Upper lobe of left lung (tissue), 6 donors: Measurements from ENCODE around the gene DLL1. TPM values are rescaled to one million over a fixed set of nuclear protein-coding genes. Genes with fewer than 3 reads are reported as not detected.

Experiments used
- ATAC-seq, 2 donors: fragments of 200-7000 bp; cut with Tn5 transposase; one replicate each; pipeline ENCODE4 v1.9.1; 2022; ENCODE audit warnings: mild to moderate bottlenecking in 2 of 2, moderate library complexity in 2 of 2; ENCODE audit not compliant: low FRiP score in 2 of 2
- DNase-seq, 2 donors: peaks; one replicate each; pipeline ENCODE4 v3.0.0-alpha.2; 2019 to 2020
- H3K27ac ChIP-seq, 4 donors: fragments of 200-600 bp; sonication (generic); one replicate each; pipeline ENCODE4 v1.5.1; 2016 to 2019
- H3K27me3 ChIP-seq, 4 donors: fragments of 200-600 bp; sonication (generic); one replicate each; pipeline ENCODE4 v1.5.1; 2017 to 2019
- H3K36me3 ChIP-seq, 4 donors: fragments of 200-600 bp; sonication (generic); one replicate each; pipeline ENCODE4 v1.5.1; 2016 to 2019
- H3K4me1 ChIP-seq, 4 donors: fragments of 200-600 bp; sonication (generic); one replicate each; pipeline ENCODE4 v1.5.1; 2018 to 2019
- H3K4me3 ChIP-seq, 4 donors: fragments of 200-600 bp; sonication (generic); one replicate each; pipeline ENCODE4 v1.5.1; 2017 to 2019; ENCODE audit warnings: mild to moderate bottlenecking in 2 of 4, moderate library complexity in 1 of 4
- H3K9me3 ChIP-seq, 4 donors: fragments of 200-600 bp; sonication (generic); one replicate each; pipeline ENCODE4 v1.5.1; 2018 to 2019
- CTCF ChIP-seq, 6 experiments: fragments of 450-650 bp in 4 of 6; fragments of 200-600 bp in 2 of 6; sonication (generic) in 2 of 6; IDR thresholded peaks; one replicate each; pipeline ENCODE4 v1.5.1; 2016 to 2019; ENCODE audit warnings: antibody characterized with exemption in 6 of 6
- EP300 ChIP-seq, 4 donors: sonication (generic); formaldehyde crosslinking; IDR thresholded peaks; one replicate each; pipeline ENCODE4 v1.5.1; 2017; ENCODE audit warnings: antibody characterized with exemption in 4 of 4, control low read depth in 2 of 4
- POLR2A ChIP-seq, 4 donors: fragments of 450-650 bp; IDR thresholded peaks; one replicate each; pipeline ENCODE4 v1.5.1; 2016 to 2017; ENCODE audit warnings: antibody characterized with exemption in 4 of 4, mild to moderate bottlenecking in 2 of 4
- POLR2AphosphoS5 ChIP-seq, 2 donors: sonication (generic); formaldehyde crosslinking; IDR thresholded peaks; one replicate each; pipeline ENCODE4 v1.5.1; 2017; ENCODE audit warnings: antibody characterized with exemption in 2 of 2
- WGBS, 2 donors: methylation state at CpG; one replicate each; pipeline ENCODE4 v1.1.5; 2017 to 2018; 5-methylcytosine and 5-hydroxymethylcytosine counted together
- total RNA-seq, 6 donors: library from RNA; depleted of rRNA in 4 of 6; stranded (reverse); fragments of >200 nt in 4 of 6; gene quantifications; one replicate each; pipeline versions ENCODE4 v1.1.0 to v1.2.1, GENCODE V29; 2016 to 2021
- donor health status: DM: no; HTN: no; CAD: no; lungs with moderate emphysema.
- donor health status: DM: no; HTN: yes; CAD: no; lungs with severe emphysema.

The DLL1 gene
- total RNA-seq, 6 donors from 2014 or later: 3.8 to 20.1 (median 10.2) TPM

GRCh38 chr6:170261643-170262488, 29.0 kb downstream of the DLL1 start:
- Histone ChIP-seq H3K27me3 (no peaks in the 10 kb centered on the region), H3K36me3 (no peaks in the 10 kb centered on the region), H3K4me1 (peaks cover 7 to 14% (median 11%) of the 10 kb centered on the region in 4 donors), H3K9me3 (no peaks in the 10 kb centered on the region), H3K4me3 (no peak overlapping the region), H3K27ac (no peak overlapping the region)
- TF ChIP-seq CTCF (IDR thresholded peaks at IDR 0.05): no peak
- TF ChIP-seq POLR2A (IDR thresholded peaks at IDR 0.05): no peak
- no peak for TF ChIP-seq POLR2AphosphoS5 (IDR thresholded peaks at IDR 0.05)
- no peak for TF ChIP-seq EP300 (IDR thresholded peaks at IDR 0.05)
- 86 to 88% methylated on average over 19 to 32 of the region's 32 CpGs for WGBS, 2 donors
- ATAC-seq (no peak), DNase-seq (peak in 1 of 2 donors; percentile 65)

GRCh38 chr6:170260686-170261085, 30.2 kb downstream of the DLL1 start:
- 84 to 87% methylated on average over 7 of the region's 7 CpGs for WGBS, 2 donors
- Histone ChIP-seq H3K36me3 (no peaks in the 10 kb centered on the region), H3K27ac (no peak overlapping the region), H3K9me3 (no peaks in the 10 kb centered on the region), H3K4me1 (peaks cover 0 to 6% (median 5%) of the 10 kb centered on the region in 4 donors), H3K4me3 (no peak overlapping the region), H3K27me3 (no peaks in the 10 kb centered on the region)
- ATAC-seq (no peak), DNase-seq (no peak)
- TF ChIP-seq EP300 (IDR thresholded peaks at IDR 0.05): no peak
- no peak for TF ChIP-seq CTCF (IDR thresholded peaks at IDR 0.05)
- TF ChIP-seq POLR2AphosphoS5 (IDR thresholded peaks at IDR 0.05): no peak
- TF ChIP-seq POLR2A (IDR thresholded peaks at IDR 0.05): no peak

- H3K27me3 ChIP-seq: no peaks in the 10 kb centered on the region
- H3K4me1 ChIP-seq: no peaks in the 10 kb centered on the region
- DNase-seq (peak in 1 of 2 donors; percentile 10), ATAC-seq (no peak)
- H3K36me3 ChIP-seq: no peaks in the 10 kb centered on the region
- H3K4me3 ChIP-seq: no peak overlapping the region
- H3K9me3 ChIP-seq: no peaks in the 10 kb centered on the region
- H3K27ac ChIP-seq: no peak overlapping the region
- WGBS, 2 donors: 77 to 83% methylated on average over 5 of the region's 5 CpGs
- TF ChIP-seq POLR2A (IDR thresholded peaks at IDR 0.05) (no peak), POLR2AphosphoS5 (IDR thresholded peaks at IDR 0.05) (no peak), EP300 (IDR thresholded peaks at IDR 0.05) (no peak), CTCF (IDR thresholded peaks at IDR 0.05) (no peak)
Observed at GRCh38 chr6:170259278-170259677, 31.6 kb downstream of the DLL1 start.

GRCh38 chr6:170258407-170258806, 32.5 kb downstream of the DLL1 start:
- H3K9me3 ChIP-seq: no peaks in the 10 kb centered on the region
- H3K27ac ChIP-seq: no peak overlapping the region
- 81 to 88% methylated on average over 6 of the region's 6 CpGs for WGBS, 2 donors
- TF ChIP-seq CTCF (IDR thresholded peaks at IDR 0.05) (no peak), EP300 (IDR thresholded peaks at IDR 0.05) (no peak), POLR2AphosphoS5 (IDR thresholded peaks at IDR 0.05) (no peak), POLR2A (IDR thresholded peaks at IDR 0.05) (no peak)
- H3K36me3 ChIP-seq: no peaks in the 10 kb centered on the region
- DNase-seq (no peak), ATAC-seq (no peak)
- H3K4me1 ChIP-seq: no peaks in the 10 kb centered on the region
- H3K27me3 ChIP-seq: no peaks in the 10 kb centered on the region
- H3K4me3 ChIP-seq: no peak overlapping the region

- no peak overlapping the region for H3K4me3 ChIP-seq
- H3K36me3 ChIP-seq: no peaks in the 10 kb centered on the region
- 81 to 84% methylated on average over 4 of the region's 4 CpGs for WGBS, 2 donors
- H3K4me1 ChIP-seq: no peaks in the 10 kb centered on the region
- DNase-seq (no peak), ATAC-seq (no peak)
- H3K9me3 ChIP-seq: no peaks in the 10 kb centered on the region
- TF ChIP-seq CTCF (IDR thresholded peaks at IDR 0.05): no peak
- TF ChIP-seq POLR2A (IDR thresholded peaks at IDR 0.05): no peak
- no peak for TF ChIP-seq POLR2AphosphoS5 (IDR thresholded peaks at IDR 0.05)
- no peak for TF ChIP-seq EP300 (IDR thresholded peaks at IDR 0.05)
- no peak overlapping the region for H3K27ac ChIP-seq
- no peaks in the 10 kb centered on the region for H3K27me3 ChIP-seq
Observed at GRCh38 chr6:170257376-170257775, 33.5 kb downstream of the DLL1 start.
